Tibial artery (tissue), 4 donors: Measurements from ENCODE around the gene COG4.
A peak's percentile ranks its signal among the peaks of the same experiment; 100 is the strongest.

Experiments
- DNase-seq, 2 donors: peaks; one replicate each; pipeline ENCODE4 v3.0.0-alpha.2; 2019
- H3K27ac ChIP-seq, 2 donors: fragments of 200-600 bp; sonication (generic) in 1 of 2; 1 replicate in 1 of 2; 2 replicates in 1 of 2; pipeline ENCODE4 v1.5.1; 2018 to 2019; ENCODE audit warnings: mild to moderate bottlenecking in 1 of 2
- H3K27me3 ChIP-seq, 2 donors: fragments of 200-600 bp; sonication (generic) in 1 of 2; one replicate each; pipeline versions ENCODE4 v1.5.1 to v1.6.0; 2016 to 2019
- H3K36me3 ChIP-seq, 3 donors: fragments of 200-600 bp; sonication (generic) in 2 of 3; one replicate each; pipeline ENCODE4 v1.5.1; 2016 to 2019; ENCODE audit warnings: mild to moderate bottlenecking in 2 of 3
- H3K4me1 ChIP-seq, 4 donors: fragments of 200-600 bp; sonication (generic) in 2 of 4; 1 replicate in 3 of 4; 2 replicates in 1 of 4; pipeline ENCODE4 v1.5.1; 2016 to 2019
- H3K4me3 ChIP-seq, 2 donors: fragments of 200-600 bp; sonication (generic) in 1 of 2; 1 replicate in 1 of 2; 2 replicates in 1 of 2; pipeline ENCODE4 v1.5.1; 2018 to 2019; ENCODE audit warnings: mild to moderate bottlenecking in 2 of 2
- H3K9me3 ChIP-seq, 3 donors: fragments of 200-600 bp; sonication (generic) in 1 of 3; one replicate each; pipeline ENCODE4 v1.5.1; 2016 to 2019
- intact Hi-C: fragments of 100-400 bp; cut with DNase I; formaldehyde crosslinking; loops from one replicate; pipeline ENCODE4 v1.15.0; 2023; ENCODE audit warnings: low total_unique reads
- TF ChIP-seq, protein P1 (sequence below), 2 experiments: fragments of 200-600 bp in 1 of 2; fragments of 450-650 bp in 1 of 2; IDR thresholded peaks; one replicate each; pipeline ENCODE4 v1.5.1; 2017 to 2019; ENCODE audit warnings: antibody characterized with exemption in 2 of 2, mild to moderate bottlenecking in 1 of 2, moderate library complexity in 1 of 2

COG4 gene

GRCh38 chr16:70484867-70485266 is 38.5 kb downstream of the COG4 start:
- Histone ChIP-seq H3K27ac (no peak overlapping the region), H3K9me3 (no peaks in the 10 kb centered on the region), H3K4me3 (no peak overlapping the region), H3K4me1 (peaks cover 0 to 7% (median 0%) of the 10 kb centered on the region in 4 donors), H3K36me3 (peaks cover 28 to 98% (median 56%) of the 10 kb centered on the region in 3 donors), H3K27me3 (no peaks in the 10 kb centered on the region)
- intact Hi-C loops = no loop called here
- DNase-seq = no peak
- TF ChIP-seq, protein P1, sequence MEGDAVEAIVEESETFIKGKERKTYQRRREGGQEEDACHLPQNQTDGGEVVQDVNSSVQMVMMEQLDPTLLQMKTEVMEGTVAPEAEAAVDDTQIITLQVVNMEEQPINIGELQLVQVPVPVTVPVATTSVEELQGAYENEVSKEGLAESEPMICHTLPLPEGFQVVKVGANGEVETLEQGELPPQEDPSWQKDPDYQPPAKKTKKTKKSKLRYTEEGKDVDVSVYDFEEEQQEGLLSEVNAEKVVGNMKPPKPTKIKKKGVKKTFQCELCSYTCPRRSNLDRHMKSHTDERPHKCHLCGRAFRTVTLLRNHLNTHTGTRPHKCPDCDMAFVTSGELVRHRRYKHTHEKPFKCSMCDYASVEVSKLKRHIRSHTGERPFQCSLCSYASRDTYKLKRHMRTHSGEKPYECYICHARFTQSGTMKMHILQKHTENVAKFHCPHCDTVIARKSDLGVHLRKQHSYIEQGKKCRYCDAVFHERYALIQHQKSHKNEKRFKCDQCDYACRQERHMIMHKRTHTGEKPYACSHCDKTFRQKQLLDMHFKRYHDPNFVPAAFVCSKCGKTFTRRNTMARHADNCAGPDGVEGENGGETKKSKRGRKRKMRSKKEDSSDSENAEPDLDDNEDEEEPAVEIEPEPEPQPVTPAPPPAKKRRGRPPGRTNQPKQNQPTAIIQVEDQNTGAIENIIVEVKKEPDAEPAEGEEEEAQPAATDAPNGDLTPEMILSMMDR (IDR thresholded peaks at IDR 0.05) = no peak

DNA sequence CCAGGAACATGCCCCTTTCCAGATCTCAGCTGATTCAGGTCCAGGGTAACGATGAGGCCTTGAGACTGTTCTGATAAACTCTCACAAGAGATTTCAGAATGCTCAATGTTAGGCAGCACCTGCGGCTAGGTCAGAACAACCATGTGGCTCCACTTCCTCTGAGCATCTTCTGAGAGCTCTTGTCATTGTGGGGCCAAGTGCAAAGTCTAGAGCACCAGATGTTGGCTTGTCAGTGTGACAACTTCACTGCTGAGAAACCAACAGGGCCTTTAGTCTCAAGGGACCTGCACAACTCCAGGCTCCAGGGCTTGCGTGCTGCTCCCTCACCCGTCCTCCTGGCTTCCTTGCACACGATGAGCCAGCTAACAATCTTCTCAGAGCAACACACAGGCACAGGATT is 39.9 kb downstream of the COG4 start:
- Histone ChIP-seq H3K4me1 (peaks cover 0 to 7% (median 0%) of the 10 kb centered on the region in 4 donors), H3K9me3 (no peaks in the 10 kb centered on the region), H3K27ac (no peak overlapping the region), H3K36me3 (peaks cover 24 to 98% (median 61%) of the 10 kb centered on the region in 3 donors), H3K4me3 (no peak overlapping the region), H3K27me3 (no peaks in the 10 kb centered on the region)
- no peak for DNase-seq
- TF ChIP-seq, protein P1 (IDR thresholded peaks at IDR 0.05) = no peak
- intact Hi-C loops = no loop called here

- peaks cover 0 to 7% (median 0%) of the 10 kb centered on the region in 4 donors for H3K4me1 ChIP-seq
- TF ChIP-seq, protein P1 (IDR thresholded peaks at IDR 0.05) = no peak
- H3K36me3 ChIP-seq = peaks cover 16 to 98% (median 67%) of the 10 kb centered on the region in 3 donors
- H3K27me3 ChIP-seq = no peaks in the 10 kb centered on the region
- DNase-seq = no peak
- no peaks in the 10 kb centered on the region for H3K9me3 ChIP-seq
- H3K4me3 ChIP-seq = no peak overlapping the region
- peak overlapping the region in 1 of 2 donors; percentile 16 for H3K27ac ChIP-seq
- intact Hi-C loops = no loop called here
These were observed 40.7 kb downstream of the COG4 start for GRCh38 chr16:70482624-70483023.

- peak overlapping the region in 1 of 2 donors; percentile 16 for H3K27ac ChIP-seq
- intact Hi-C loops = no loop called here
- TF ChIP-seq, protein P1 (IDR thresholded peaks at IDR 0.05) = no peak
These were observed 41.3 kb downstream of the COG4 start for GRCh38 chr16:70481929-70482536.

GRCh38 chr16:70480127-70481105 is 42.9 kb downstream of the COG4 start:
- Histone ChIP-seq H3K27me3 (no peaks in the 10 kb centered on the region), H3K27ac (no peak overlapping the region), H3K4me1 (peaks cover 0 to 15% (median 3%) of the 10 kb centered on the region in 4 donors), H3K36me3 (peaks cover 21 to 98% (median 63%) of the 10 kb centered on the region in 3 donors), H3K4me3 (no peak overlapping the region), H3K9me3 (no peaks in the 10 kb centered on the region)
- TF ChIP-seq, protein P1 (IDR thresholded peaks at IDR 0.05) = no peak
- DNase-seq = no peak
- intact Hi-C loops = no loop called here

More at GRCh38 chr16:70481929-70482536, 41.3 kb downstream of the COG4 start:
- Histone ChIP-seq H3K36me3 (peaks cover 16 to 98% (median 63%) of the 10 kb centered on the region in 3 donors), H3K4me1 (peaks cover 0 to 7% (median 0%) of the 10 kb centered on the region in 4 donors), H3K27me3 (no peaks in the 10 kb centered on the region), H3K9me3 (no peaks in the 10 kb centered on the region), H3K4me3 (no peak overlapping the region)
- DNase-seq = no peak
